Measurements from ENCODE around the gene C2CD5. TPM values are rescaled to one million over a fixed set of nuclear protein-coding genes. Genes with fewer than 3 reads are reported as not detected.

Gene C2CD5
- total RNA-seq, 1 experiment from 2014 or later, result 28.8 TPM

DNA sequence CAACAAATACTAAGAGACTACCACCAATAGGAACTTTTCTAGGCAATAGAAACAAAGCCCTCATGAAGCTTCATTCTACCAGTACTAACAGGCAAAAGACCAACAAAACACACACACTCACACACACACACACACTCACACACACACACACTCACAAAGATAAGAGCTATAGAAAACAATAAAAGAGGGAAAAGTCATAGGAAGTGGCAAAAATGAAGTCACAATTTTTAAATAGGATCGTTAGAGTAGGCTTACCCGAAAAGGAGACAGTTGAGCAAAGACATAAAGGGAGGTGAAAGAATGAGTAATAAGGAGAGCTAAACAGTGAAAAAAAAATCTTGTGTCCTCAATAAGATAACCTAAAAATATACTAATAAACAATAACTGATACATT lies 66.5 kb downstream of the C2CD5 start:
- Mint-ChIP-seq H3K4me1 (ENCODE audit: low read depth, unreplicated experiment) (no peaks in the 10 kb centered on the region), H3K9me3 (ENCODE audit: low read depth, unreplicated experiment) (no peaks in the 10 kb centered on the region), H3K27ac (ENCODE audit: unreplicated experiment) (no peak overlapping the region), H3K27me3 (ENCODE audit: unreplicated experiment) (no peaks in the 10 kb centered on the region), H3K4me3 (ENCODE audit: low read depth, unreplicated experiment) (no peak overlapping the region), H3K36me3 (ENCODE audit: insufficient read depth, unreplicated experiment) (no peaks in the 10 kb centered on the region)
- TF ChIP-seq, protein P1, sequence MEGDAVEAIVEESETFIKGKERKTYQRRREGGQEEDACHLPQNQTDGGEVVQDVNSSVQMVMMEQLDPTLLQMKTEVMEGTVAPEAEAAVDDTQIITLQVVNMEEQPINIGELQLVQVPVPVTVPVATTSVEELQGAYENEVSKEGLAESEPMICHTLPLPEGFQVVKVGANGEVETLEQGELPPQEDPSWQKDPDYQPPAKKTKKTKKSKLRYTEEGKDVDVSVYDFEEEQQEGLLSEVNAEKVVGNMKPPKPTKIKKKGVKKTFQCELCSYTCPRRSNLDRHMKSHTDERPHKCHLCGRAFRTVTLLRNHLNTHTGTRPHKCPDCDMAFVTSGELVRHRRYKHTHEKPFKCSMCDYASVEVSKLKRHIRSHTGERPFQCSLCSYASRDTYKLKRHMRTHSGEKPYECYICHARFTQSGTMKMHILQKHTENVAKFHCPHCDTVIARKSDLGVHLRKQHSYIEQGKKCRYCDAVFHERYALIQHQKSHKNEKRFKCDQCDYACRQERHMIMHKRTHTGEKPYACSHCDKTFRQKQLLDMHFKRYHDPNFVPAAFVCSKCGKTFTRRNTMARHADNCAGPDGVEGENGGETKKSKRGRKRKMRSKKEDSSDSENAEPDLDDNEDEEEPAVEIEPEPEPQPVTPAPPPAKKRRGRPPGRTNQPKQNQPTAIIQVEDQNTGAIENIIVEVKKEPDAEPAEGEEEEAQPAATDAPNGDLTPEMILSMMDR (IDR thresholded peaks at IDR 0.05; ENCODE audit: unreplicated experiment), result no peak
- CTCF ChIA-PET, result interaction anchor here (1.0 kb wide), 1 partner anchor 10 kb away, joined by 3 read pairs; no protein-coding TSS in a partner anchor
- no peak for DNase-seq
- no TSS peak for BruUV-seq (replicated peaks)
- intact Hi-C loops (cut with micrococcal nuclease; ENCODE audit: unreplicated experiment), result no loop called here

DNA sequence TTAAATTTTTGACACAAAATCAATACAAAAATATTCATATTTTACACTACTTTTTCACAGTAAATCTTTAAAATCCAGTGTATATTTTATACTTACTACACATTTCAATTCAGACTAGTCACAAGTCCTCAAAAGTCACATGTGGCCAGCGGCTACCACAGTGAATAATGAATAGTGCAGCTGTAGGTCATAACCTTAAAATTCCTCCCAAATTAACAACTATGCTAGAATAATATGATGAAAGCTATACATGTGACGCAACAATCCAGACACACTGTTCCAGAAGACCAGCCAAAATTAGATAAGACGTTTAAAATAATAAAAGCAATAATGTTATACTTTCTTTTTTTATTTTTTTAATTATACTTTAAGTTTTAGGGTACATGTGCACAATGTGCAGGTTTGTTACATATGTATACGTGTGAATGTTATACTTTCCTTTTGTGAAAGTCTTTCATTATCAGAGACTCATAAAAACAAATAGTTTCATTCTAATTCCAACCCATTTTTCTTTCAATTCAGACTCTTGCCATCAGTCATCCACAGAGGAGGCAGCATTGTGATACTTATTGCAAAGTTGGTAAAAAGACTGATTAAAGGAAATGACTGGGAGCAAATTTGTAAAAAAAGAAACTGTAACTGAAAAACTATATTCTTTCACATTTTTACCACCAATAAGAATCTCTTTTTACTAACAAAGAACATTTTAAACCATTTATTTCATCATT lies 67.0 kb downstream of the C2CD5 start:
- no peaks in the 10 kb centered on the region for H3K27me3 Mint-ChIP-seq (ENCODE audit: unreplicated experiment)
- H3K27ac Mint-ChIP-seq (ENCODE audit: unreplicated experiment), result no peak overlapping the region
- no peaks in the 10 kb centered on the region for H3K9me3 Mint-ChIP-seq (ENCODE audit: low read depth, unreplicated experiment)
- no peak overlapping the region for H3K4me3 Mint-ChIP-seq (ENCODE audit: low read depth, unreplicated experiment)
- no peak for DNase-seq
- CTCF ChIA-PET, result interaction anchor here (1.0 kb wide), 1 partner anchor 9 kb away, joined by 3 read pairs; no protein-coding TSS in a partner anchor
- BruUV-seq (replicated peaks), result no TSS peak
- intact Hi-C loops (cut with micrococcal nuclease; ENCODE audit: unreplicated experiment), result no loop called here
- H3K4me1 Mint-ChIP-seq (ENCODE audit: low read depth, unreplicated experiment), result no peaks in the 10 kb centered on the region
- TF ChIP-seq, protein P1 (IDR thresholded peaks at IDR 0.05; ENCODE audit: unreplicated experiment), result no peak
- H3K36me3 Mint-ChIP-seq (ENCODE audit: insufficient read depth, unreplicated experiment), result no peaks in the 10 kb centered on the region

DNA sequence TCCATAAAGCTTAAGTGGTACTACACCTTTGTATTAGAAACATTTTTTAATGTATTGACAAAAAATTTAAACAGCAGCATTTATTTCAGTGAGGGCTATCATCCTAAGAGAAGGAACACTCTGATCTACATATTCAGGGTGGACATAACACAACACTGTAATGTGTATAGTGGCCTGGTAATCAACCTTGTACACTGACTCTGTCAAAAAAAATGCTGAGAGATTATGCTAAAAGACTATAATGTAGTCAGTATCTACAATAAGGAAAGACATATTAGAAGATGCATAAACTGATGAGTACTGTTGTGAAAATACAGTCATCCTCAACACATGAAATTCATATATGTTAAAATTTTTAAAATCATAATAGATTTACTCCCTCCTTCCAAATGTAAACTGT lies 68.2 kb downstream of the C2CD5 start:
- H3K4me1 Mint-ChIP-seq (ENCODE audit: low read depth, unreplicated experiment), result no peaks in the 10 kb centered on the region
- intact Hi-C loops (cut with micrococcal nuclease; ENCODE audit: unreplicated experiment), result no loop called here
- H3K27ac Mint-ChIP-seq (ENCODE audit: unreplicated experiment), result no peak overlapping the region
- H3K9me3 Mint-ChIP-seq (ENCODE audit: low read depth, unreplicated experiment), result no peaks in the 10 kb centered on the region
- no peaks in the 10 kb centered on the region for H3K27me3 Mint-ChIP-seq (ENCODE audit: unreplicated experiment)
- DNase-seq, result no peak
- BruUV-seq (replicated peaks), result no TSS peak
- H3K4me3 Mint-ChIP-seq (ENCODE audit: low read depth, unreplicated experiment), result no peak overlapping the region
- CTCF ChIA-PET, result no interaction called here
- no peaks in the 10 kb centered on the region for H3K36me3 Mint-ChIP-seq (ENCODE audit: insufficient read depth, unreplicated experiment)
- TF ChIP-seq, protein P1 (IDR thresholded peaks at IDR 0.05; ENCODE audit: unreplicated experiment), result no peak

DNA sequence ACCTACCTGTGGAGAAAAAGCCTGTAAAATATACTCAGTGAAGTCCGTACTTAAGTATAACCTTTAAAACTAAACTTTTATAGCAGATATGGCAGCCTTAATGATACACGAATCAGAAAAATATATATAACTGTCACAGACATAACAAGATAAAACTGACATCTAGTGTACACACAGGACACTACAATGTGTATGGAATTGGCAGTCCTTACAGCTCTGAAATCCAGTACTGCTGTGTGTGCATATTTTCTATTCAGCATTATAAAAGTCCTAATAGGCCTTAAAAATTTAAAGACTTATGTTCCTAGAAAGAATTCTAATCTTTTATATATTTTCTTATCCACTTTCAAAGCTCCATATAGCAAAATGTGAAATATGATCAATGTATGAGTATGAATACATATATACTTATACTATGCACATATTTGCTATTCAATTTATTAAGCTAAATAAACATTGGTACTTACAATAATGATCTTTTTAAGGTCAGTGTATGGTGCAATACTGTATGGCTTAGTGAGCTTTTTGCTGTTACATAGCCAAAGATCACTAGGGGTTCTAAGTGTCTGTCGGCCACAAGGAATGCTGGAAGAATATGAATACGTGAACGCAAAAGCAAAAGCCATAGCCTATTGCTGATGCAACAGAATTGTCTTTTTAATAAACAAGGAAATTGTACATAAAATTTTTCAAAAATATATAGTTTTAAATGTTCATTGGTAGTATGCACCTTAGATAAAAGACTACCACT lies 69.2 kb downstream of the C2CD5 start:
- TF ChIP-seq, protein P1 (IDR thresholded peaks at IDR 0.05; ENCODE audit: unreplicated experiment), result no peak
- DNase-seq, result no peak
- Mint-ChIP-seq H3K4me3 (ENCODE audit: low read depth, unreplicated experiment) (no peak overlapping the region), H3K27me3 (ENCODE audit: unreplicated experiment) (no peaks in the 10 kb centered on the region), H3K27ac (ENCODE audit: unreplicated experiment) (no peak overlapping the region), H3K9me3 (ENCODE audit: low read depth, unreplicated experiment) (no peaks in the 10 kb centered on the region), H3K4me1 (ENCODE audit: low read depth, unreplicated experiment) (no peaks in the 10 kb centered on the region), H3K36me3 (ENCODE audit: insufficient read depth, unreplicated experiment) (no peaks in the 10 kb centered on the region)
- no TSS peak for BruUV-seq (replicated peaks)
- CTCF ChIA-PET, result no interaction called here
- intact Hi-C loops (cut with micrococcal nuclease; ENCODE audit: unreplicated experiment), result no loop called here

Data from Calu3 (cell line).